HG02938 (cell line): Measurements from ENCODE around the gene CHCHD6.

Source experiments
- ATAC-seq: cut with Tn5 transposase; IDR thresholded peaks from one replicate; pipeline ENCODE4 v1.9.1; 2021; ENCODE audit warnings: mild to moderate bottlenecking, moderate library complexity; ENCODE audit not compliant: unreplicated experiment

CHCHD6 gene

DNA sequence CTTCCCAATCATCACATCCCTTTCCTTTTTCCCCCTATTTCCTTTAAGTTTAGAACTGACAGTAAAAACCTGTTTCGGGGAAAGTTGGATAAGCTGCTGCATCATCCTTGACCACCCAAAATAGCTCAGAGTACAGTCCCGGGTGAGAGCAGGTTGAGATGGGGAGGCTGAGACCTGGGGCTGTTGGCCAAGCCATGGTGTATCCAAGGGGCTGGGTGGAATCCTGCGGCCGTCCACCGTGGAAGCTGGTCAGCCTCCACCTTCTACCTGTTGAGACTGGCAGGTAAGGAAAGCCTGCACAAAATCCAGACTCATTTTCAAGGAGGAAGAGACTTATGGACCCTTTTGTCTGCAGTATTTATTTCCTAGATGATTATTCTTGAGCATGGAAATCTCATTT is 150.6 kb downstream of the CHCHD6 start:
- ATAC-seq: no peak

DNA sequence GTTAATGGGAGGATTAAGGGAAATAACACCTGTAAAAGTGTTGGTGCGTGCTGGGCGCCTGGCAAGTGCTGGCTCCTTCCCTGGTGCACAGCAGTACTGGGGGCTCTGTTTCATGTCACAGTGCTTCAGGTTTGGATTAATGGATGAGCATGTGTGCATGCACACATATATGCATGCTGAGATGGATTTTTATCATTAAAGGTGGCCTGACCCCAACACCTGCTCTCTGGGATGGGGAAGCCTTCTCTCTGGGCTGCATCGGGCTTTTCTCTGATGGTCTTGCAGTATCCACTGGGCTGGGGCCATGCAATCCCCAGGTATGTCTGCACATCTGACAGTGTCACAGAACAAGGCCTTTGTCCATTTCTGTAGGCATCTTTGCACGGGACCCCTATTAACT is 151.3 kb downstream of the CHCHD6 start:
- ATAC-seq: no peak

DNA sequence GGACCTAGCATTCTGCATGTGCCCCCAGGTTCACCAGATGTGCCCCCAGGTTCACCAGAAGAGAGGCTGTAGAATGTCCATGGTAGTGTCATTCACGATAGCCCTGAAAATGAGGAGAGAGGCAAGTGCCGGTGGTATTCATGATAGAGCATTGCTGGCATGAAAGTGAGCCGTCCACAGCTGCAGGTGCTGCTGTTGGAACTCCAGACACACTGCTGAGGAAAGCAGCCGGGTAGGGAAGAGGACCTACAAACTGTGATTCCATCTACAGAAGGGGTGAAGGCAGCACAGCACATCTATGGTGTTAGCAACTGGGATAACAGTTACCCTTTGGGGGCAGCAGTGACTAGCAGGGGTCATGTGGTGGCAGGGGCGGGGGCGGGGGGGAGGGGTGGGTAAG is 153.9 kb downstream of the CHCHD6 start:
- no peak for ATAC-seq

DNA sequence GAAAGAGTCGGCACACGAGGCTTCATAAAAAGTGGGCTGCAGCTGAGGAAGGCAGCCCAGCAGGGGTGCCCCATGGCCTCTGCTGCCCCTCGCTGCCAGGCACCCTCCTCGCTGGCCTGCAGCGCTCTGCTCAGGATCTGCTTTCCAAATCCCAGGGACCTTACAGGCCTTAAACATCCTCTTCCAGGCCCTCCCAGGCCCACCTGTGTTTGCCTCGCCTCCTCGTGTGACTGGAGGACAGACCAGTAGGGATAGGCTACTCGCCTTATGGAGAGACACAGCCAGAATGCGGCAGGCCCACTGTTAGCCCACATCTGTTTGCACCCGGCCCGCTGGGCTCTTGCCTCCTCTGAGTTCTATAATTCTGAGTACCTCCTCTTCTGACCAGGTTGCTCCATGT is 154.4 kb downstream of the CHCHD6 start:
- no peak for ATAC-seq

- no peak for ATAC-seq
These were observed 154.8 kb downstream of the CHCHD6 start for GRCh38 chr3:126858887-126859286.

DNA sequence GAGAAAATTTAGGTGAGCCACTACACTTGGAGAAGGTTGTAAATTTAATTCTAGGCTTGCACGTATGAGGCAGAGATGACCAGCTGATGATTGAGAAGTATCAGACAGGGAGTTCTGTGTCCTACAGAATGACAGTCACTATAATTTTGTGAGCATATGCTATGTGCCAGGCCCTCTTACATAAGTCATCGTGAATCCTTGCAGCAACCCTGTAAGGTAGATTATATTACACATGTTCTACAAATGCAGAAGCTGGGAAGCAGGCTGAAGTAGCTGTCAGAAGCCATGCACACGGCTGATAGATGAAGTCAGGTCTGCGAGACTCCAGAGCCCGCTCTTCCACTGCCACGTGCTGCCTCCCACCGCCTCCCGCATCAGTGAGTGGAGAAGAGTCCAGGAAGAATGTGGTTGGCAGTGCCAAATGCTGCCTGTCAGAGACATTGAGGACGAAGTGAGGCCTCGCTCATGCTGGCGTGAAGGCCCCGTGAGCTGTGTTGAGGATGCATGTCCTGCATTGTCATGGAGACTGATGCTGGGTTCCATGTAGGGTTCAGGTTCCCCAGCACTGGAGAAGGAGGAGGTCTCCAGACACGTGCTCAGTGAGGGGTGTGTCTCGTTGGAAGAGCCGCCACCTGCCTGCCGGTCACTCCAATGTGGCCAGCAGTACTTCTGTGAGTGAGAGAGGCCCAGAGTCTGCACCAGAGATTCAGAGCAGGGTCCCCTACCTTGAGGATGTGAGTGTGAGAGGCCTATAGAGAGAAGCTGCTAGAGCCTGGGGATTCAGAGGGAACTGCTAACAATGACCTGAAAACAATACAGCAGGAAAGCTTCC is 155.6 kb downstream of the CHCHD6 start:
- ATAC-seq: no peak

DNA sequence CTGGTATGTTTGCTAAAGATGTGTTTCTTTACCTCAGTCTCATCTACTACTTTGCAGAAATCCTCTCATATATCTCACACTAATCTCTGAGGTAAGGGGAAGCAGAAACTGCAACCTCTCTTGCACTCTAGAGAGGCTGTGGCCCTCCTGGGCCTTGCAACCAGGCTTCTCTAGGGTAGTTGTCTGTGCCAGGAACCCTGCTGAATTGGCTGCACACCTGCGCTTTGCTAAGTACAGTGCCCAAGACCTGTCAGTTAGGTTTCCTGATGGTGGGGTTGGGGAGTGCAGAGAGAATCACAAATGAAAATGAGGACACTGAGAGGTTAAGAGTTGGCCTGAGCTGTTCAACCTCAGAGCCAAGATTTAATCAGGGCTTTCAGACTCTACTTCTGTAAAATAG is 161.7 kb downstream of the CHCHD6 start:
- no peak for ATAC-seq

DNA sequence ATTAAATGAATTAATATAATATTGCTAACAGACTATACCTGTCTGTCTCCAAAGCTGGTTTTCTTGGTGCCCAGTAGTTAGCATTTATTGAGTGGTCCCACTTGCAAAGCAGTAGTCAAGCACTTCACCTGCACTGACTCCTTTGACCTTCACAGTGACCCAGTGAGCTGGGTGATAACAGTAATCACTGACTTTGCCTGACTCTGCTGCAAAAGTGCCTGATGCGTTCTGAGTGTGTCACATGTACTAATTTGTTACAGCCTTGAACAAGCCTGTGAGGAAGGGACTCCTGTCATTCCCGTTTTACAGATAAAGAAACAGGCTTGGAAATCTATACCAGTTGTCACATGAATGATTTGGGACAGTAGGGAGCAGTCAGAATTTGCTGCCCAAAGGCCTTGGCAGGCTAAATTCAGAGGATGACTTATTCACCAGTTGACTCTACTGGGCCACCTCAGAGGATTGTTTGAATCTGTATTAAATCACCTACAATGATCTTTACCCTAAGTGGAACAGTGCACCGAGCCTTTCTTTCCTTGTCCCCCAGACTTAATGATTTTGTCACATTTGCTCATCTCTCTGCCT is 162.2 kb downstream of the CHCHD6 start:
- no peak for ATAC-seq

DNA sequence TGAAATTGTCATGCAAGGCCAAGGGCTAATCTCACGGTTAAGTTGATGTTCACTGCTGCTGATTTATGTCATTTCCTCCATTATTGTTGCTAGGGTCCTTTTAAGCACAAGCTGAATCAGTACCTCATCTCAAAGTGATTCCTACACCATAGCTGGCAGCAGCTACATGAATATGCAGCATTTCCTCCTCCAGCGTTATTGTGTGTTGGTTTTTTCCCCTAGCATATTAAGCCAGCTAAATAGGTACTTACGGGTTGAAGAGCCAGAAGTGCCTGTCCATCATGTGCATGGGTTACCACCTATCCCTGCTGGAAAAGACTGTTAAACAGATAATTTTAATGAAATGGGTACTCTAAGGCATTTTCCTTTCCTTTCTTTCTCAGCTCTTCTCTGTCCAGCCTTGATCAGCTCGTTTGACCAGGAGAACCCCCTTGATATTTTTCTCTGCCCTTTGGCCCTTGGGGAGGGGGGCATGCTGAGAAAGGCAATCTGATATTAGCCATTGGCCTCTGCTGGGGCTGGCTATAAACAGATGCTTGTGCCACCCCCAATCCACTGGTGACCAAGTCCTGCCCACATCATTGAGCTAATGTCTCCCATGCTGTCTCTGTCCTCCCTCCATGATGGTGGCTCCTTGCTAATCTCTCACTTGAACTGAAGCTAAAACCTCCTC is 163.3 kb downstream of the CHCHD6 start:
- no peak for ATAC-seq

DNA sequence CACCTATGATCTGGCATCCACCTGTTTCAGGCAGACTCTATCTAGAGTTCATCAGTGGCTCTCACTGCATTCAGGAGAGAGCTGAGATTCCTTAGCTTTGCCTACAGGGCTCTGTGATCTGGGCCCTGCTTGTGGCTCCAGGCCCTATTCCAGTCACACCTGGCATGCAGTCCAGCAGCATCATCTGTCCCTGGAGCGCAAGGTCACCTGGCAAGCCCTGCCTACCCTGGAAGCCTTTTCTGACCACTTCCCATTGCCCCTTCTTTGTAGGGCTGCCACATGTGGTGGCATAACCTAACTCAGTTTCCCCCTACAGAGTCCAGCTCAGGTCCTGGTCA is 163.8 kb downstream of the CHCHD6 start:
- ATAC-seq: no peak

- ATAC-seq: no peak
These were observed 166.7 kb downstream of the CHCHD6 start for GRCh38 chr3:126870608-126871210.

DNA sequence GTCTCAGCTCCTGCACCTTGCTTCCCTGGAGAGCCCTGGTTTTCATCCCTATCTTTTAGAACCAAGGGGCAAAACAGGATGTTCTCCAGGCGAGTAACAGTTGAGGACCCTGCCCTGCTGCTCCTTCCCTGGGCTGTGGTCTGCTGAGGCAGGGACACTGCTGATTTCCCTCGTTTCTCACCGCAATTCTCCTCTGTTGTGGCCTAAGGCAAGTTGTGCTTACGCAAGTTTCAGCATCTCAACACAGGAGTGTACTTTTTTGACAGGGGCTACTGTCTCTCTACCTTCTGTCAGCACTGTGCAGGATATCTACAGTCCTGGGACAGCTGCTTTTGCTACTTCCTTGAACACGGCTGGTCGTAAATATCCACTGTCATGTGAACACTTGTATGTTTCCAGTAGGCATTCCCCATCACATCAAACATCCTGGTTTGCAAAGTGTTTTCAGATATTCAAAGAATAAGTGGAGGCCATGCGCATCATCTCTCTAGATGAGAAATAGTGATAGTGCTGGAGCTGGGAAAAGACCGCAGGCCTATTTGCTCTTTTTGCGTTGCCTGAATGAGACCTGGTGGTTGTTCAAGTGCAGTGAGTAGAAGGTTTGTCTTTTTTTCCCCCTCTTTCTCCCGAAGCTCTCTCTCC is 168.8 kb downstream of the CHCHD6 start:
- no peak for ATAC-seq

DNA sequence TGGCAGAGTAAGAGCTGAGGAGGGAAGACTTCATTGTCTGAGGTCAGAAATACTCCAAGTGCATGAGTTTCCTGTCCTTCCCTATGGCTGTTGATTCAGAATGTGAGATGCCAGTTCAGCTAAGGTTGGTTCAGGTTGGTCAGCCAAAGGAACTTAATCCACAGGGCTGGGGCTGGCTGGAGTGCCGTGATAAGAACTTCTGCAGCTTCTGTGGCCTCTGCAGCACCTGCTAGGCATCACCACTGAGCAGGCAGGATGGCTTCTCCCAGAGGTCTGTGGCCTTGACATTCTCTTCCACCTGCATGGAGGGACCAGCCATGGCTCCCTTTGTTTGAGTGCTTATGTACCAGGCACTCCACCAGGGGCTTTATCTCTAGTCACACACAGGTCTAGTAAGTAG is 169.4 kb downstream of the CHCHD6 start:
- no peak for ATAC-seq

- no peak for ATAC-seq
These were observed 174.6 kb downstream of the CHCHD6 start for GRCh38 chr3:126878664-126879063.

GRCh38 chr3:126880901-126881300 is 176.9 kb downstream of the CHCHD6 start:
- no peak for ATAC-seq

DNA sequence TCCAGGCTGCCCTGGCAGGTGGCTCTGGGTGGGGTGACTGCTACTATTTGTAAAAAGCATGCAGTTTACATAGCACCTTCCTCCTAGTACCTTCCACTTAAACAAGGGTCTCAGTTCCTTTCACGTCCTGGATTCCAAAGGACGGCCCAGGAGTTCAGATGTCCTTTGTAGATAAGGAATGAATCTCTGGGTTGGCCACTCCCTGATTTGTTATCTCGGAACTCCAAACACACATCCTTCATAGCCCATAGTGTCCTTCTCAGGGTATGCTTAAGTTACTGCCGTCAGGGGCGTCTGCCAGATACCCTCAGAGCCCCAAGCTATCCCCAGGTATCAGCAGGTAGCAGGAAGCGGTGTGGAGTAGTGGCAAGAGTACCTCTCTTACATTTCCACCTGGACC is 177.8 kb downstream of the CHCHD6 start:
- no peak for ATAC-seq

DNA sequence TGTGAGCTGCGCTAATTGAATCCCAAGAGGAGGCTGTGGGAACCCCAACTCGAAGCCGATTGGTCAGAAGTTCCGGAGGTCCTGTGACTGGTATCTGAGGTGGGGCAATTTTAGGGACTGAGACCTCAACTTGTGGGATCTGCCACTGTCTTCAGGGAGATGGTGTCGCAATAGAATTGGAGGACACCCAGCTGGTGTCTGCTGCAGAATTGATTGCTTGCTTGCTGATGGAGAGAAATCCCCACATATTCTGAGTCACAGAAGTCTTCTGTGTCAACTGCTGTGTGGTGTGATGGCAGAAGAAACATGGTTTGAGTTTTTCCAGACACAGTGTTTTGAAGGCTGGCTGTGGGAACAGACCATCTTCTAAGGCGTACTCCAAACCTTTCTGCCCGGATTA is 179.2 kb downstream of the CHCHD6 start:
- no peak for ATAC-seq

- no peak for ATAC-seq
These were observed 181.4 kb downstream of the CHCHD6 start for GRCh38 chr3:126885425-126885824.

DNA sequence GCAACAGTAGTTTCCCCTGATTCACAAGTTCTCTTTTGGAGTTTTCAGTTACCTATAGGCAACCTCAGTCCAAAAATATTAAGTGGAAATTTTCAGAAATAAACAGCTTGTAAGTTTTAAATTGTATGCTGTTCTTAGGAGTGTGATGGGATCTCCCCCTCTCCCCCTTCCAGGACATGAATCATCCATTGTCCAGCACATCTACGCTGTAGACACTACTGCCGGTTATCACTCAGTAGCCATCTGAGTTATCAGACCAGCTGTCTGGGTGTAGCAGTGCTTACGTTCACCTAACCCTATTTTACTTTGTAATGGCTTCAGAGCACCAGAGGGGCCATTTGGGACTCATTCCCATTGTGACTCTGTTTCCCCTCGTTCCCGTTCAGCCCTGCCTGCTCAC is 182.2 kb downstream of the CHCHD6 start:
- no peak for ATAC-seq

DNA sequence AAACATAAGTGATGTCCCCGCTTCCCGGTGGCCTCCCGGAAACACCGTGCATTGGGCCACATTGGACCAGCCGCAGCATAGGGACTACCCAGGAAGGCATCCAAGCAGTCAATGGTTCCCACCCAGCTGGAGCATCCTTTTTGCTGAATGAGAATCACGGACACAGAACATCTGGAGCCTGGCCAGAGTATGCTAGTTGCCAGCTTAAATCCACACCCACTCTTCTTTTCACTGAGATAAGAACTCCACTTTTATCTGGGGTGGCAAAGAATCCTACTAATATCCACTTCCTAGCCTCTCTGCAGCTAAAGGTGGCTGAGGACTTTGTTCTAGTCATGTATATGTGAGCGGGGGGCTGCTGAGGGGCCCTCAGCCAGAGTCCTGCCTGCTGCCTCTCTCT is 183.6 kb downstream of the CHCHD6 start:
- no peak for ATAC-seq

GRCh38 chr3:126888186-126888760 is 184.2 kb downstream of the CHCHD6 start:
- no peak for ATAC-seq
